ENCODE data around the gene GNAL.
"Not testable (repeated sequence)": the region's sequence is repeated elsewhere in the genome, so short reads cannot be mapped to it uniquely, and the experiment has no call there.

Gene GNAL

DNA sequence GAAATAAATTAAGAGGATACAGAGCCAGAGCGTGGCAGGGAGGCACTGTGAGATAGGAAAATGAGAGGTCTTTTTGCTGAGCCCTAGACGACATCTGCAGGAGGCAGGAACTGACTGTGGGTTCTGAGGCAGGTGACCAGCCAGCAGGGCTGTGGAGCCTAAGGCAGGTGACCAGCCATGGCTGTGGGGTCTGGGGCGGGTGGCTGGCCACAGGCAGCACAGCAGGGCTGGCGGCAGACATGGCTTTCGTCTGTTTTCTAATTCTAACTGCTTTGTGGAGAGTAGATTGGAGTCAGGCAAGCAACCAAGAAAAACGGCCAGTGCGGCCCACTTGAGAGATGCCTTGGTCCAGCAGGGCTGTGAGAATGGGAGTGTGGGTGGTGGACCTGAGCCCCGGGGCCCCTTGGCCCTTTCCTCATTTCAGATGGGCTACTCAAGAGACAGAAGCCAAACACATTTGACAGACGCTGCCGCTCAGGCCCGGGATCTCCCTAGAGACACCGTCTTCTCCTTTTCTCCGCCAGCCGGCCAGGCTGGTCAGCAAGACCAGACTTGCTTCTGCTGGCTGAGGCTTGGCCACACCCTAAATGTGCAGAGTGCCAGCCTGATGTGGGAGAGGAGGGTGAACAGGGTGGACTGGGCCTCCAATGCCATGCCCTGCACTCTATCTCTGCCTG, 19.7 kb upstream of the GNAL start:
- no peak for DNase-seq (ENCODE audit: low read depth in 2 of 2)

- no peak for DNase-seq (ENCODE audit: low read depth in 2 of 2)
Observed at GRCh38 chr18:11669948-11670275, 19.2 kb upstream of the GNAL start.

DNA sequence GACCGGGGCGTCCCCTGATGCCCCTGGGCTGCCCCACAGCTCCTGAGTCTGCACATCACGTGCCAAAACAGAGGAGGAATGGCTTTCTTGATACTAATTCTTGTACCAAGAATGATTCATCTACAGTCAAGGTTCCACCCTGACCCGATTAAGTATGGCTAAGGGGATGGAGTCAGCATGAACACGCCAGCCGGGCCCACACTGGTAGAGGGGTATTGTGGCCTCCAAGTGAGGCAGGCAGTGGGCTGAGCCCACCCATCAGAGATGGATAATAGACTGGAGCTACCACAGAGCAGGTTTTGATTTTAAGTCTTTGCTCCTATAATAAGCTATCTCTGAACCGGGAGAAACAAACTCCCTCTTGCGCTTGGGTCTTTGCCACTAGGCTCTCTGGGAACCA, 17.9 kb upstream of the GNAL start:
- no peak for DNase-seq (ENCODE audit: low read depth in 2 of 2)

- no peak for DNase-seq (ENCODE audit: low read depth in 2 of 2)
Observed at GRCh38 chr18:11672198-11672597, 16.9 kb upstream of the GNAL start.

DNA sequence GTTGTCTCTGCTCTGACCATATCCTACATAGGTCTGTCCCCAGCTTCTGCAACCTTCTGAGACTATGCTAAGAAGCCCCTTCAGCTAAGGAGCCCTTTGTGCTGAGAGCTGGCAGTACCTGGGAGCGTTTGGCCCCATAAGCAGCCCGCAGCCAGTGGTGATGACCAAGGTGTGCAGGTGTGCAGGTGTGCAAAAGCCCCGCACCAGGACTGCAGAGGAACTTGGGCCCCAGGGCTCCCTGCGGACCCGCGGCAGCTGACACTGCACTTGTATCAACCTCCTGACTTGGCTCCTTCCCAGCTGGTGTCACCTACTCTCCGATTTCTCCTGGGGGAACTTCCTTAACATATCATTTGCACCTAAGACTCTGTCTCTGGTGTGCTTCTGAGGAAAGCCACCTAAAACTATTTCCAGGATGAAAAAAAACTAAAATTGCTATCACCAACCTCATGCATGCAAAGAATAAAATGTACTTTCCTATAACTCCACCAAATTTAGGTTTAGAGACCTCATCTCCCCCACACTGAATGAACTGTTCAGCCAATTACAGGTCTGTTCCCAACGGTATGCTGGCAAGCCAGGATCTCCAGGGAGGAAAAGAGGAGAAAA, 16.1 kb upstream of the GNAL start:
- no peak for DNase-seq (ENCODE audit: low read depth in 2 of 2)

- DNase-seq (ENCODE audit: low read depth in 2 of 2) = no peak
Observed at GRCh38 chr18:11673560-11673959, 15.5 kb upstream of the GNAL start.

- no peak for DNase-seq (ENCODE audit: low read depth in 2 of 2)
Observed at GRCh38 chr18:11674119-11674518, 14.9 kb upstream of the GNAL start.

- DNase-seq (ENCODE audit: low read depth in 2 of 2) = no peak
Observed at GRCh38 chr18:11676386-11676785, 12.7 kb upstream of the GNAL start.

DNA sequence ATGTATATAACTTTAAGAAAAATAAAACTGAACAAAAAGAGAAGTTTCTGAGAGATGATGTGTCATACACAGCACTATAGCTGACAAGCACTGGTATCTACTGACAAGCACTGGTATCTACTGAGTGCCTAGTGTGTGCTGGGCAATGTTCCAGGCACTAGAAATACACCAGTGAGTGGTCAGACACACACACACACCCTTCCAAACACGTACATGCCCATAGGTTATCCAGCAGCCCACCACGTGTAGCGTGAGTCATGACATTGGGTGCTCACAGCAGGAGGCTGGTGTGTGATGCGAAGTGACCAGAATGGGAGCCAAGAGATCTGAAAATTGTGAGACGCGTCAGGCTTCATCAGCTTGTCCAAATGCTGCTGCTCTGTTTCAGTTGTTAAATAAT, 12.2 kb upstream of the GNAL start:
- no peak for DNase-seq (ENCODE audit: low read depth in 2 of 2)

GRCh38 chr18:11678211-11678610, 10.9 kb upstream of the GNAL start:
- no peak for DNase-seq (ENCODE audit: low read depth in 2 of 2)

DNA sequence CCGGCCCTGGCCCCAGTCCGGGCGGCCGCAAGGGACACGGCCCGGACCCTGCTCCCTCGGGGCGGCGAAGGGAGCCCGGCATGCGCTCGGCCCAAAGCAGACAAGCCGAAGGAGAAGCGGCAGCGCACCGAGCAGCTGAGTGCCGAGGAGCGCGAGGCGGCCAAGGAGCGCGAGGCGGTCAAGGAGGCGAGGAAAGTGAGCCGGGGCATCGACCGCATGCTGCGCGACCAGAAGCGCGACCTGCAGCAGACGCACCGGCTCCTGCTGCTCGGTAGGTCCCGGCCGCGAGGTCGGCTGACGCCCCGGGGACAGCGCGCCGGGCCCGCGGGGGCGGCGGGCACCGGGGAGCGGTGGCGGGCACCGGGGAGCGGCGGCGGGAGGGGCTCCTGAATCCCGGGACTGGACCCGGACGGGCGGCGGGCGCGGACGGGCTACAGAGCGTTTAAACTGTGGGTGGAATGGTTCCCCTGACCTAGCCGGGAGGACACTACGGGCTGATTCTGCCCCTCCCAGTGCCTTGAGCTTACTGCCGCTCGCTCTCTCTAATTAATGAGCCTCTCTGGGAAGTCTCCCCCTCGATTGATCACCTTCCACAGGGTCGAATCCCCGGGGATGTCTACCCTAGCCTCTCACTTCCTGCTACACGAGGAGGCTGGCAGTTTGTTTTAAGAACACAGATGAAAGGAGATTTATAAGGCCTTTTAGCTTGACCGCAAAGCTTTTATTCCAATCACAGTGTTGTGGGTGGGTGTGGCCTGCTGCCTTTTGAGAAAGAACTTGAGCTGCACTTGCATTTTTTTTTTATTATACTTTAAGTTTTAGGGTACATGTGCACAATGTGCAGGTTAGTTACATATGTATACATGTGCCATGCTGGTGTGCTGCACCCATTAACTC, 853 bp downstream of the GNAL start:
- DNase-seq (ENCODE audit: low read depth in 2 of 2) = no peak

GRCh38 chr18:11690660-11691059, 1.6 kb downstream of the GNAL start:
- DNase-seq (ENCODE audit: low read depth in 2 of 2) = not testable (repeated sequence)

DNA sequence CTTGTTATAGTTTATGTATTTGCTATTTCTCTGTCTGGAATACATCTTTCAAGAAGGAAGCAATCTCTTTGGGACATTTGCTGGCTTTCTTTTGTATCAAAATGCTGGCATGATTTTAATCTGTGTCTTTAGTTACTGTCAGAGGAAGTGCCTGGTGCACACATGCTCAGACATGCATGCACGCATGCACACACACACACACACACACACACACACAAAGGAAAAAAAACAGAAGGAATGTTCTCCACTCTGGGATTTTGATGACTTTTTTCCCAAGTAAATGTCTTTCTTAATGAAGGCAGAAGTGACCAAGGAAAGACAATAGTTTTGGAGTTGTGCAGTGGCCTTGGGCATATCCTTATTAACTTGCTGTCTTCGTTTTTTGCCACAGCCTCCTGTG, 6.7 kb downstream of the GNAL start:
- DNase-seq (ENCODE audit: low read depth in 2 of 2) = no peak

- no peak for DNase-seq (ENCODE audit: low read depth in 2 of 2)
Observed at GRCh38 chr18:11696451-11696850, 7.4 kb downstream of the GNAL start.

GRCh38 chr18:11700876-11701275, 11.8 kb downstream of the GNAL start:
- no peak for DNase-seq (ENCODE audit: low read depth in 2 of 2)

GRCh38 chr18:11710578-11710977, 21.5 kb downstream of the GNAL start:
- no peak for DNase-seq (ENCODE audit: low read depth in 2 of 2)

DNA sequence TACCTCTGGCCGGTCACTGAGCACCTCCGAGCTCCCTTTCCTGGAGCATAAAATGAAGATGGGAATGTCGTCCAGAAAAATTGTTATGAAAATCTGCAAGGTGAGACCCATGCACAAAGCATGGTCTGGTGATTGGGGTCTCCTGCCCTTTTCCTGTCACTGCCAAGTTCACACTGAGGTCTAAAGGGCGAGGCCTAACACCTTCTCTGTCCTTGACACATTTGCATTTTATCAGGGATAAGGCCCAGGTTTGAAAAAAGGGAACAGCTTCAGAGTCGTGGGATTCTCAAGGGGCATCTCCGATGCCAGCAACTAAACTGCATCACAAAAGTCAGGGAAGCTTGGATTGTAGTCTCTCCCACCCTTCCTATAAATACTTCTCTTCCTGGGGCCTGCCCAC, 24.7 kb downstream of the GNAL start:
- no peak for DNase-seq (ENCODE audit: low read depth in 2 of 2)

DNA sequence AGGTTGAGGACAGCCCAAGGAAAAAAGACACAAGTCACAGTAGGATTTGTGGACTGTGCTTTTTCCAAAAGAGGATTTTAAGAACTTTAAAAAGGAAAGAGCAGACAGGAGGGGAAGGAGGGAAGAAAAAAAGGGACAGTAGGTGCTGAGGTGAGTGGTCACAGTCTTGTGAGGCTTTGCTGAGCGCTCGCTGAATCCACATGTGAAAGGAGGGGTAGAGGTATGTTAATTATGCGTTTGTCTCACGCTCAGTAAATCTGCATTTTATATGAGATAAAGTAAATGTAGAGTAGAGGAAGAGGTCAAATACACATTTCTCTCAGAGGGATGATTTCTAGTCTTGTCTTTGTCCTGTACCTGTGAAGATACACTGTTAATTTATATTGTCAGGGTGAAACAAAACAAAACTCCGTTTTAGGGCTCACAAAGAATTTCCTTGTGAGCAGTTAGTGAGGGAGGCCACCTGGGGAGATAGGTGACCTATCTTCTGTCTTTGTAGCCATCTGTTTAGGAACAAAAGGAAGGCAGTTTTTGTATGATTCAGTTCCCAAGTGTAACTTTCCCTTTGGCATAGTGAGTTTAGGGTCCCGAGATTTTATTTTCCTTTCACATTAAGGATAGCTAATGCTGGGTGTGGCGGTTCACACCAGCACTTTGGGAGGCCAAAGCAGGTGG, 25.3 kb downstream of the GNAL start:
- DNase-seq (ENCODE audit: low read depth in 2 of 2) = no peak

DNA sequence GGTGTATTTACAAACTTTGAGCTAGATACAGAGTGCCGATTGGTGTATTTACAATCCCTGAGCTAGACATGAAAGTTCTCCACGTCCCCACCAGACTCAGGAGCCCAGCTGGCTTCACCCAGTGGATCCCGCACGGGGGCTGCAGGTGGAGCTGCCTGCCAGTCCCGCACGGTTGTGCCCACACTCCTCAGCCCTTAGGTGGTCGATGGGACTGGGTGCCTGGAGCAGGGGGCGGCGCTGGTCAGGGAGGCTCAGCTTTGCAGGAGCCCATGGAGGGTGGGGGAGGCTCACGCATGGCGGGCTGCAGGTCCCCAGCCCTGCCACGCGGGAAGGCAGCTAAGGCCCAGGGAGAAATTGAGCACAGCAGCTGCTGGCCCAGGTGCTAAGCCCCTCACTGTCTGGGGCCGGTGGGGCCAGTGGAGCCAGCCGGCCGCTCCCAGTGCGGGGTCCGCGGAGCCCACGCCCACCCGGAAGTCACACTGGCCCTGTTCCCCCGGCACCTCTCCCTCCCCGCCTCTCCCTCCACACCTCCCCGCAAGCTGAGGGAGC, 27.8 kb downstream of the GNAL start:
- not testable (repeated sequence) for DNase-seq (ENCODE audit: low read depth in 2 of 2)

DNA sequence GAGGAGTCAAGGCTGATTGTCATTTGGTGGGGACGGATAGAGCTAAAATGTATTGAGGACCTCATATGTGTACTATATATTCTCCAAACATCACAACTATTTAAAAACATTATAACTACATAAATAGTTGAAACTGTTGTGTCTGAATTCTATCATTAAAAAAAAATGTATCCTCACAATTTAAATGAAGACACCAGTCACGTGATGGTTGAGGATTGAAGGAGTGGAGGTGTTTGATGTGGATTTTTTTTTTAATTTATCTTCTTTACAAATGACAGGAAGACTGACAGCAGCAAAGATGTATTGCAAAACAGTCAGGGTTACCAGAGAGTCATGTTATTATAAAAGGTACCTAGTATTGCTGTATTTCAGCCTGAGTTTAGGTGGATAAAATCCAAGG, 30.0 kb downstream of the GNAL start:
- DNase-seq (ENCODE audit: low read depth in 2 of 2) = no peak

DNA sequence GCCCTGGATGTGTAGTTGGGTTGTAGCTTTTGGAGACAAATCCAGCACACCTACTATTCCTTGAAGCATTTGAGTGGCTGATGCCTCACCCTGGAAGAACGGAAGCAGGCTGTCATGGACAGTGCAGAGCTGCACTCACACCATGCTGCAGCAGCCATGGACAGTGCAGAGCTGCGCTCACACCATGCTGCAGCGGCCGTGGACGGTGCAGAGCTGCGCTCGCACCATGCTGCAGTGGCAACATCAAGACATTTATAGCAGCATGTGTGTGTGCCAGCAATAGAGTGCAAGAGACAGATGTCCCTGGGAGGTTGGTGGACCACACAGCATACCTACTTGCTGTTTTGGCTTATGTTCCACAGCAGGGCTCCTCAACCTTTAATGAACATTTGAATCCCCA, 30.6 kb downstream of the GNAL start:
- no peak for DNase-seq (ENCODE audit: low read depth in 2 of 2)

GRCh38 chr18:11721720-11722119, 32.7 kb downstream of the GNAL start:
- DNase-seq (ENCODE audit: low read depth in 2 of 2) = no peak
